HepG2 (cell line): ENCODE measurements around the gene COA3. TPM values are rescaled to one million over a fixed set of nuclear protein-coding genes. Genes with fewer than 3 reads are reported as not detected.

Source experiments
- ARNT ChIP-seq: fragments of 450-650 bp; IDR thresholded peaks from 2 replicates; pipeline ENCODE4 v1.6.1; 2017
- CBFB ChIP-seq: sonication (generic); formaldehyde crosslinking; IDR thresholded peaks from 2 replicates; pipeline ENCODE4 v1.4.0; 2020; ENCODE audit warnings: missing genetic modification reagents
- CREB1 ChIP-seq, 2 experiments: fragments of 450-650 bp in 1 of 2; IDR thresholded peaks; 2 replicates each; pipeline ENCODE4 v1.6.1; 2016 to 2017; ENCODE audit warnings: control low read depth in 1 of 2, mild to moderate bottlenecking in 1 of 2, missing compliant biosample characterization in 1 of 2, missing genetic modification characterization in 1 of 2
- ERF ChIP-seq: IDR thresholded peaks from 2 replicates; pipeline ENCODE4 v1.6.1; 2018; ENCODE audit warnings: missing biosample characterization, missing genetic modification reagents
- GZF1 ChIP-seq: sonication (generic); formaldehyde crosslinking; IDR thresholded peaks from 2 replicates; pipeline ENCODE4 v1.5.1; 2020; ENCODE audit warnings: mild to moderate bottlenecking, missing genetic modification reagents
- KAT8 ChIP-seq: IDR thresholded peaks from 2 replicates; pipeline ENCODE4 v1.6.1; 2016; ENCODE audit warnings: missing genetic modification reagents, missing compliant biosample characterization
- KLF6 ChIP-seq: IDR thresholded peaks from 2 replicates; pipeline ENCODE4 v1.8.0; 2016; ENCODE audit warnings: missing biosample characterization, missing genetic modification reagents
- MBNL3 ChIP-seq: fragments of 250-450 bp; sonication (Bioruptor Pico); conservative IDR thresholded peaks from 2 replicates; pipeline ENCODE4 v1.8.0; 2022; ENCODE audit warnings: mild to moderate bottlenecking, inconsistent platforms
- SP1 ChIP-seq, 2 experiments: fragments of 450-650 bp in 1 of 2; sonication (generic) in 1 of 2; formaldehyde crosslinking in 1 of 2; IDR thresholded peaks; 2 replicates each; pipeline versions ENCODE4 v1.4.0 to v1.6.1; 2016 to 2020; ENCODE audit warnings: missing genetic modification reagents in 1 of 2
- ZNF282 ChIP-seq: fragments of 450-650 bp; IDR thresholded peaks from 2 replicates; pipeline ENCODE4 v1.6.1; 2018; ENCODE audit not compliant: partially characterized antibody
- ZNF34 ChIP-seq: sonication (generic); formaldehyde crosslinking; IDR thresholded peaks from 2 replicates; pipeline ENCODE4 v1.4.0; 2020; ENCODE audit warnings: mild to moderate bottlenecking, missing genetic modification reagents, borderline replicate concordance
- ZNF407 ChIP-seq: sonication (generic); formaldehyde crosslinking; IDR thresholded peaks from one replicate; pipeline ENCODE4 v1.5.1; 2020; ENCODE audit warnings: mild to moderate bottlenecking, missing genetic modification reagents; ENCODE audit errors: not compliant biosample characterization
- ZNF614 ChIP-seq: IDR thresholded peaks from 2 replicates; pipeline ENCODE4 v1.6.1; 2018; ENCODE audit warnings: missing biosample characterization, missing genetic modification reagents, inconsistent platforms, borderline replicate concordance
- ZNF687 ChIP-seq: sonication (generic); formaldehyde crosslinking; IDR thresholded peaks from 2 replicates; pipeline ENCODE4 v1.5.1; 2020; ENCODE audit warnings: mild to moderate bottlenecking, missing genetic modification reagents, moderate library complexity
- polyA plus RNA-seq, 8 experiments: library from polyadenylated mRNA; depleted of rRNA in 3 of 8; stranded (reverse) in 7 of 8; unstranded in 1 of 8; fragments of >200 nt; fragmentation: Illumina TruSeq in 4 of 8; extraction: Trizol in 4 of 8; gene quantifications; 2 replicates each; pipeline versions ENCODE4 v1.2.1 to v1.2.3, GENCODE V29; 2011 to 2016; ENCODE audit warnings: low read depth in 4 of 8, missing spikeins in 1 of 8, mixed read lengths in 1 of 8; ENCODE audit not compliant: insufficient read depth in 1 of 8
- total RNA-seq, 5 experiments: library from RNA; depleted of rRNA; stranded (reverse); fragments of >200 nt; fragmentation: Illumina TruSeq; extraction: Trizol; gene quantifications; 2 replicates each; pipeline ENCODE4 v1.2.3, GENCODE V29; 2016; ENCODE audit warnings: low read depth in 1 of 5

COA3 gene
- total and polyA plus RNA-seq, 2 of the 13 experiments (the other 11 are each of a cell fraction or from before 2014, with no cell fraction given): 133 to 202 TPM

- TF ChIP-seq ZNF407 (no peak), SP1 (IDR thresholded peaks at IDR 0.05) (no peak), SP1 (CRISPR knock-in tag; IDR thresholded peaks at IDR 0.05) (peak; percentile 80; the same call in 1 of the 2 replicates), CREB1 (IDR thresholded peaks at IDR 0.05) (0 out of 2 replicates have a peak, but pooled peaks have one; percentile 42), CREB1 (CRISPR knock-in tag; IDR thresholded peaks at IDR 0.05) (no peak; the same call in none of the 2 replicates), GZF1 (CRISPR knock-in tag) (no peak; the same call in 1 of the 2 replicates), MBNL3 (CRISPR knock-in tag) (no peak), ARNT (no peak), ZNF282 (no peak), ZNF614 (CRISPR knock-in tag) (peak; percentile 97), ZNF34 (0 out of 2 replicates have a peak, but pooled peaks have one; percentile 50), CBFB (CRISPR knock-in tag) (peak; percentile 94), ERF (CRISPR knock-in tag) (peak; percentile 98), KLF6 (peak; percentile 97), KAT8 (peak; percentile 100), ZNF687 (peak; percentile 94)
Observed at GRCh38 chr17:42773290-42774035, 25.0 kb downstream of the COA3 start, which contains the start of gene VPS25 (continued).
